ENCODE results near the gene GAB2.

Gene GAB2

GRCh38 chr11:78170874-78171549 lies 246.6 kb downstream of the GAB2 start:
- DNase-seq, result no peak

- no peak for DNase-seq
Observed at GRCh38 chr11:78170413-78170812, 247.2 kb downstream of the GAB2 start.

DNA sequence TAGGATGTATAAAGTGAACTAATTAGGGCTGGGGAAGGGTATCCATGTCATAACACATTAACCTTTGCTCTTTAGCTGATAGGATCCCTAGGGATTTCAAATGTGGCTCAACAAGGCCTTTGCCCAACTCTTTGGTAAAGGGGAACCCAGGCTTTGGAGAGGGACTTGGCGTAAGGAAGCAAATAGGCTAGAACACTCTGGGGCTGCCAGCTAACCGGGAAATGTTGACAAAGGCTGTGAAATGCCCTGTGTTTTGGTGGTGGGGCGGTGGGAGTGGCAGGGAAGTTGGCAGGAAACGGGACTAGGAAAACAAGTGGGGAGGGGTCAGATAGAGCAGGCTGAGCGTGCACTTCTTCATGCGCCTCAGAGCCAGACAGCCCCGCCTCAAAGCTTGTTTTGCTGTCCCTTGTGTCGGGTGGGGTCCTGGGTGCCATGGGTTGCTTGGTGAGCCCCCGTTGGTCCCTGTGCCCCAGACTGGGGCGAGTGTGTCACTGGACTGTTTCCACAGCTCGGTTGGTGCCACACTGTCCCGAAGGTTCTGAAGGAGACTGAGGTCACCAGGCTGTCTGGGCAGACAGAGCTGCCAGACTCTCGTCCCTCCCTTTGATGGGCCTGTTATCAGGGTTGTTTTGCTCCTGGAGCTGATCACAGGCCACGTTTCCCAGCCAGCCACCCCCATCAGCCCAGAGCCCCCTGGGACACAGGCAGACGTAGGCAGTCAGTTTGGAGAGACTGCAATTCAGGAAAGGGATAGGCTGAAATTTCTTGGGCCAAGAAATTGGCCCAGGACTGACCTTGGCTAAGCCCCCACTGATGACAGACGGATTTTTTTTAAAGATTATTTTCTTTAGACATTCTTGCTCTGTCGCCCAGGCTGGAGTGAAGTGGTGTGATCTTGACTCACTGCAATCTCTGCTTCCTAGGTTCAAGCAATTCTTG lies 248.8 kb downstream of the GAB2 start:
- no peak for DNase-seq

GRCh38 chr11:78166855-78167469 lies 250.7 kb downstream of the GAB2 start:
- no peak for DNase-seq

All from activated naive CD4-positive, alpha-beta T cell treated with anti-CD3 and anti-CD28 coated beads, Interleukin-2, amount 50 U/mL, for 16 hours (primary cell).